Activated CD4-positive, alpha-beta T cell treated with anti-CD3 and anti-CD28 coated beads, Interleukin-2, amount 50 U/mL, for 1 hour (primary cell): ENCODE results near the gene KLF15.
"Not testable (repeated sequence)": the region's sequence is repeated elsewhere in the genome, so short reads cannot be mapped to it uniquely, and the experiment has no call there.

Source experiments
- DNase-seq: peaks from one replicate; pipeline ENCODE4 v3.0.0-alpha.2; 2020

The KLF15 gene

GRCh38 chr3:126345641-126346460 is 11.4 kb downstream of the KLF15 start:
- no peak for DNase-seq

- DNase-seq, result no peak
Measured at GRCh38 chr3:126345231-126345630, 12.0 kb downstream of the KLF15 start.

GRCh38 chr3:126344380-126345041 is 12.7 kb downstream of the KLF15 start:
- no peak for DNase-seq

GRCh38 chr3:126343649-126344035 is 13.6 kb downstream of the KLF15 start:
- no peak for DNase-seq

GRCh38 chr3:126342991-126343648 is 14.1 kb downstream of the KLF15 start:
- no peak for DNase-seq

GRCh38 chr3:126342211-126342610 is 15.0 kb downstream of the KLF15 start:
- no peak for DNase-seq

GRCh38 chr3:126341755-126342150 is 15.5 kb downstream of the KLF15 start:
- no peak for DNase-seq

GRCh38 chr3:126340943-126341754 is 16.1 kb downstream of the KLF15 start:
- no peak for DNase-seq

- DNase-seq, result no peak
Measured at GRCh38 chr3:126340596-126340942, 16.6 kb downstream of the KLF15 start.

GRCh38 chr3:126340081-126340511 is 17.1 kb downstream of the KLF15 start:
- no peak for DNase-seq

- no peak for DNase-seq
Measured at GRCh38 chr3:126339466-126339865, 17.7 kb downstream of the KLF15 start.

- DNase-seq, result no peak
Measured at GRCh38 chr3:126338790-126339288, 18.4 kb downstream of the KLF15 start.

- no peak for DNase-seq
Measured at GRCh38 chr3:126337980-126338651, 19.1 kb downstream of the KLF15 start.

- not testable (repeated sequence) for DNase-seq
Measured at GRCh38 chr3:126331812-126332336, 25.3 kb downstream of the KLF15 start.

- DNase-seq, result no peak
Measured at GRCh38 chr3:126329927-126330725, 27.1 kb downstream of the KLF15 start.

GRCh38 chr3:126326629-126327028 is 30.6 kb downstream of the KLF15 start:
- no peak for DNase-seq

GRCh38 chr3:126322181-126322967 is 34.8 kb downstream of the KLF15 start:
- no peak for DNase-seq

GRCh38 chr3:126321490-126321889 is 35.7 kb downstream of the KLF15 start:
- DNase-seq, result no peak

GRCh38 chr3:126320517-126321293 is 36.5 kb downstream of the KLF15 start:
- DNase-seq, result no peak
